Endothelial cell (in vitro differentiated cells): ENCODE measurements around the gene STX16. TPM values are rescaled to one million over a fixed set of nuclear protein-coding genes. Genes with fewer than 3 reads are reported as not detected.
"Not testable (repeated sequence)": the region's sequence is repeated elsewhere in the genome, so short reads cannot be mapped to it uniquely, and the experiment has no call there.

Source experiments
- DNase-seq: peaks from one replicate; pipeline ENCODE4 v3.0.0; 2021; ENCODE audit warnings: low spot score
- H3K27ac Mint-ChIP-seq: one replicate; pipeline ENCODE4 v1.8.0; 2021; ENCODE audit warnings: mixed read lengths, inconsistent platforms; ENCODE audit not compliant: unreplicated experiment
- H3K27me3 Mint-ChIP-seq: one replicate; pipeline ENCODE4 v1.8.0; 2021; ENCODE audit warnings: mild to moderate bottlenecking, moderate library complexity, mixed read lengths, inconsistent platforms; ENCODE audit not compliant: unreplicated experiment
- H3K36me3 Mint-ChIP-seq: one replicate; pipeline ENCODE4 v1.8.0; 2021; ENCODE audit warnings: mild to moderate bottlenecking, low read depth, mixed read lengths, inconsistent platforms; ENCODE audit not compliant: unreplicated experiment
- H3K4me1 Mint-ChIP-seq: one replicate; pipeline ENCODE4 v1.8.0; 2021; ENCODE audit warnings: mild to moderate bottlenecking, mixed read lengths, inconsistent platforms; ENCODE audit not compliant: unreplicated experiment
- H3K4me3 Mint-ChIP-seq: one replicate; pipeline ENCODE4 v1.8.0; 2021; ENCODE audit warnings: mild to moderate bottlenecking, mixed read lengths, inconsistent platforms; ENCODE audit not compliant: unreplicated experiment
- H3K9me3 Mint-ChIP-seq: one replicate; pipeline ENCODE4 v1.8.0; 2021; ENCODE audit warnings: mixed read lengths, inconsistent platforms; ENCODE audit not compliant: unreplicated experiment
- CTCF ChIP-seq: fragments of 200-600 bp; sonication (generic); IDR thresholded peaks from one replicate; pipeline ENCODE4 v1.5.0; 2021; ENCODE audit warnings: antibody characterized with exemption; ENCODE audit not compliant: unreplicated experiment
- total RNA-seq: library from RNA; stranded (reverse); fragmentation: NEBNext Ultra II Directional; extraction: Animal tissue kit (Norgen Biotek cat#: 25700); gene quantifications from one replicate; pipeline ENCODE4 v1.2.1, GENCODE V29; 2021; ENCODE audit not compliant: unreplicated experiment

Gene STX16
- total RNA-seq, 1 donor from 2014 or later, result 77.9 TPM

- no peak for TF ChIP-seq CTCF
- peaks cover 5% of the 10 kb centered on the region for H3K27me3 Mint-ChIP-seq
- no peaks in the 10 kb centered on the region for H3K9me3 Mint-ChIP-seq
- no peak for DNase-seq
- H3K4me3 Mint-ChIP-seq, result no peak overlapping the region
- no peaks in the 10 kb centered on the region for H3K36me3 Mint-ChIP-seq
- H3K27ac Mint-ChIP-seq, result no peak overlapping the region
- no peaks in the 10 kb centered on the region for H3K4me1 Mint-ChIP-seq
Observed at GRCh38 chr20:58639182-58640146, 11.6 kb upstream of the STX16 start.

GRCh38 chr20:58640446-58640845 is 10.6 kb upstream of the STX16 start:
- DNase-seq, result no peak
- no peaks in the 10 kb centered on the region for H3K9me3 Mint-ChIP-seq
- TF ChIP-seq CTCF, result no peak
- no peak overlapping the region for H3K27ac Mint-ChIP-seq
- H3K27me3 Mint-ChIP-seq, result peaks cover 5% of the 10 kb centered on the region
- no peak overlapping the region for H3K4me3 Mint-ChIP-seq
- no peaks in the 10 kb centered on the region for H3K36me3 Mint-ChIP-seq
- no peaks in the 10 kb centered on the region for H3K4me1 Mint-ChIP-seq

GRCh38 chr20:58642441-58642840 is 8.6 kb upstream of the STX16 start:
- Mint-ChIP-seq H3K27ac (no peak overlapping the region), H3K4me3 (no peak overlapping the region), H3K36me3 (no peaks in the 10 kb centered on the region), H3K9me3 (no peaks in the 10 kb centered on the region), H3K4me1 (no peaks in the 10 kb centered on the region), H3K27me3 (peaks cover 5% of the 10 kb centered on the region)
- no peak for DNase-seq
- no peak for TF ChIP-seq CTCF

GRCh38 chr20:58642896-58643295 is 8.2 kb upstream of the STX16 start:
- not testable (repeated sequence) for H3K36me3 Mint-ChIP-seq, H3K27me3 Mint-ChIP-seq, H3K4me3 Mint-ChIP-seq, H3K4me1 Mint-ChIP-seq, H3K27ac Mint-ChIP-seq, DNase-seq, H3K9me3 Mint-ChIP-seq

GRCh38 chr20:58645412-58645968 is 5.6 kb upstream of the STX16 start:
- H3K36me3 Mint-ChIP-seq, result no peaks in the 10 kb centered on the region
- TF ChIP-seq CTCF, result no peak
- no peak for DNase-seq
- H3K27me3 Mint-ChIP-seq, result peaks cover 5% of the 10 kb centered on the region
- no peak overlapping the region for H3K4me3 Mint-ChIP-seq
- no peaks in the 10 kb centered on the region for H3K9me3 Mint-ChIP-seq
- H3K4me1 Mint-ChIP-seq, result peaks cover 2% of the 10 kb centered on the region
- no peak overlapping the region for H3K27ac Mint-ChIP-seq
